Activated naive CD4-positive, alpha-beta T cell treated with anti-CD3 and anti-CD28 coated beads for 36 hours (primary cell): ENCODE measurements around the gene CENPVL1. TPM values are rescaled to one million over a fixed set of nuclear protein-coding genes. Genes with fewer than 3 reads are reported as not detected.

ENCODE experiments used
- CTCF ChIA-PET: fragments of 350-600 bp; sonication (Branson Sonifier 250); formaldehyde crosslinking; loops from one replicate; lab custom pipeline; 2021; ENCODE audit warnings: antibody characterized with exemption; lab: Charles Lee
- DNase-seq: peaks from one replicate; pipeline ENCODE4 v3.0.0-alpha.2; 2020
- H3K27ac Mint-ChIP-seq: one replicate; pipeline ENCODE4 v1.8.0; 2021; ENCODE audit warnings: mild to moderate bottlenecking, mixed read lengths
- H3K27me3 Mint-ChIP-seq: one replicate; pipeline ENCODE4 v1.8.0; 2021; ENCODE audit warnings: low read depth, mixed read lengths
- H3K36me3 Mint-ChIP-seq: one replicate; pipeline ENCODE4 v1.8.0; 2021; ENCODE audit warnings: low read depth, mixed read lengths
- H3K4me1 Mint-ChIP-seq: one replicate; pipeline ENCODE4 v1.8.0; 2021; ENCODE audit warnings: low read depth, mixed read lengths
- H3K4me3 Mint-ChIP-seq: one replicate; pipeline ENCODE4 v1.8.0; 2021; ENCODE audit warnings: mild to moderate bottlenecking, moderate library complexity, mixed read lengths
- H3K9me3 Mint-ChIP-seq: one replicate; pipeline ENCODE4 v1.8.0; 2021; ENCODE audit warnings: mixed read lengths
- intact Hi-C: fragments of 100-400 bp; cut with micrococcal nuclease; formaldehyde crosslinking; loops from one replicate; pipeline ENCODE4 v1.15.1; 2023
- total RNA-seq, 2 experiments: library from RNA; stranded (reverse); gene quantifications; one replicate each; pipeline ENCODE4 v1.2.3, GENCODE V29; 2021

The CENPVL1 gene
- total RNA-seq, 2 experiments from 2014 or later: not detected

GRCh38 chrX:51743179-51743957, 33.1 kb downstream of the CENPVL1 start, which contains the start of gene GSPT2:
TSS of gene GSPT2 (plus strand) at chrX:51743442. CDS start at chrX:51743627, 185 bp downstream.
- H3K27me3 Mint-ChIP-seq: no peaks in the 10 kb centered on the region
- intact Hi-C loops: loop anchor here (1.0 kb wide), 1 partner anchor 60 kb away; no protein-coding TSS in a partner anchor
- H3K27ac Mint-ChIP-seq: peak within 1 kb of the TSS; percentile 36
- CTCF ChIA-PET: no interaction called here
- H3K36me3 Mint-ChIP-seq: peaks cover 22% of the 10 kb centered on the region
- H3K4me1 Mint-ChIP-seq: peaks cover 17% of the 10 kb centered on the region
- peak within 1 kb of the TSS; percentile 81 for H3K4me3 Mint-ChIP-seq
- peaks cover 27% of the 10 kb centered on the region for H3K9me3 Mint-ChIP-seq
- DNase-seq: peak; percentile 82

GRCh38 chrX:51747671-51748070, 37.4 kb downstream of the CENPVL1 start:
- intact Hi-C loops: no loop called here
- DNase-seq: no peak
- Mint-ChIP-seq H3K4me3 (no peak overlapping the region), H3K4me1 (peaks cover 17% of the 10 kb centered on the region), H3K27ac (no peak overlapping the region), H3K36me3 (peaks cover 22% of the 10 kb centered on the region), H3K27me3 (no peaks in the 10 kb centered on the region), H3K9me3 (peaks cover 37% of the 10 kb centered on the region)
- CTCF ChIA-PET: no interaction called here

GRCh38 chrX:51759055-51759839, 48.9 kb downstream of the CENPVL1 start:
- Mint-ChIP-seq H3K4me1 (no peaks in the 10 kb centered on the region), H3K36me3 (no peaks in the 10 kb centered on the region), H3K27ac (no peak overlapping the region), H3K9me3 (no peaks in the 10 kb centered on the region), H3K27me3 (peaks cover 3% of the 10 kb centered on the region), H3K4me3 (no peak overlapping the region)
- CTCF ChIA-PET: interaction anchor here (0.9 kb wide), 1 partner anchor 437 kb away, joined by 3 read pairs; no protein-coding TSS in a partner anchor
- intact Hi-C loops: no loop called here
- no peak for DNase-seq

- Mint-ChIP-seq H3K36me3 (no peaks in the 10 kb centered on the region), H3K4me3 (no peak overlapping the region), H3K9me3 (no peaks in the 10 kb centered on the region), H3K4me1 (no peaks in the 10 kb centered on the region), H3K27me3 (peaks cover under 1% of the 10 kb centered on the region), H3K27ac (no peak overlapping the region)
- CTCF ChIA-PET: no interaction called here
- intact Hi-C loops: no loop called here
- no peak for DNase-seq
Measured at GRCh38 chrX:51760657-51761056, 50.3 kb downstream of the CENPVL1 start.

Other genes starting within 250 kb of the CENPVL1 start
- 1 to 10 TPM; 1.1 to 1.5 TPM for gene NUDT11, start 213.9 kb upstream of the CENPVL1 start, total RNA-seq
- gene CENPVL3, start 91.6 kb upstream of the CENPVL1 start, total RNA-seq: under 1 TPM in 1 of 2 experiments, not detected in 1; 0.33 TPM
- gene CENPVL2, start 27.7 kb upstream of the CENPVL1 start, total RNA-seq: not detected
- 1 to 10 TPM; 6.9 to 7.2 TPM for gene GSPT2, start 32.9 kb downstream of the CENPVL1 start, total RNA-seq
- 10 to 100 TPM; 33.0 to 34.6 TPM for gene MAGED1, start 183.1 kb downstream of the CENPVL1 start, total RNA-seq